C4-2B (cell line): ENCODE results near the gene CCL13.

Experiments used
- ZFX ChIP-seq: fragments of 450-650 bp; IDR thresholded peaks from 2 replicates; pipeline ENCODE4 v1.6.1; 2017
- TF ChIP-seq, protein P1 (sequence below): fragments of 450-650 bp; conservative IDR thresholded peaks from 2 replicates; pipeline ENCODE4 v1.5.1; 2017; ENCODE audit warnings: mild to moderate bottlenecking

DNA sequence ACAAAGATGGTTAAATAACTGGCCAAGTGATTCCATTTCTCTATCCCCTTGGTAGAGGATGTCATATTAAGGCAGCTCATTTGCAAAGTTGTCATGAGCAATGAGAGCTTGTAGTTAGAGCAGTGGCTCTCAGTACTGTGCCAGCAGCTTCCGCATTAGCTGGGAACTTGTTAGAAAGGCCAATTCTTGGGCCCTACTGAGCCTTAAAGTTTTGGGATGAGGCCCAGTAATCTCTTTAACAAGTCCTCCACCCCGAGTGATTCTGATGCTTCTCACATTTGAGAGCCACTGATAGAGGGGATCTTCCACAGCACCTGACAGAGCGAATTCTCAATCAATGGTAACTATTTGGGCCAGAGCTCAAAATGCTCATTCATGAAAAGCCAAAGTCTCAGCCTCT is 26.9 kb downstream of the CCL13 start:
- TF ChIP-seq, protein P1, sequence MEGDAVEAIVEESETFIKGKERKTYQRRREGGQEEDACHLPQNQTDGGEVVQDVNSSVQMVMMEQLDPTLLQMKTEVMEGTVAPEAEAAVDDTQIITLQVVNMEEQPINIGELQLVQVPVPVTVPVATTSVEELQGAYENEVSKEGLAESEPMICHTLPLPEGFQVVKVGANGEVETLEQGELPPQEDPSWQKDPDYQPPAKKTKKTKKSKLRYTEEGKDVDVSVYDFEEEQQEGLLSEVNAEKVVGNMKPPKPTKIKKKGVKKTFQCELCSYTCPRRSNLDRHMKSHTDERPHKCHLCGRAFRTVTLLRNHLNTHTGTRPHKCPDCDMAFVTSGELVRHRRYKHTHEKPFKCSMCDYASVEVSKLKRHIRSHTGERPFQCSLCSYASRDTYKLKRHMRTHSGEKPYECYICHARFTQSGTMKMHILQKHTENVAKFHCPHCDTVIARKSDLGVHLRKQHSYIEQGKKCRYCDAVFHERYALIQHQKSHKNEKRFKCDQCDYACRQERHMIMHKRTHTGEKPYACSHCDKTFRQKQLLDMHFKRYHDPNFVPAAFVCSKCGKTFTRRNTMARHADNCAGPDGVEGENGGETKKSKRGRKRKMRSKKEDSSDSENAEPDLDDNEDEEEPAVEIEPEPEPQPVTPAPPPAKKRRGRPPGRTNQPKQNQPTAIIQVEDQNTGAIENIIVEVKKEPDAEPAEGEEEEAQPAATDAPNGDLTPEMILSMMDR: no peak
- TF ChIP-seq ZFX: no peak
